K562 (cell line): ENCODE data around the gene TSPOAP1. TPM values are rescaled to one million over a fixed set of nuclear protein-coding genes. Genes with fewer than 3 reads are reported as not detected.

Source experiments
- ATAC-seq: fragments of 200-7000 bp; cut with Tn5 transposase; 3 replicates; pipeline ENCODE4 v1.9.1; 2020; ENCODE audit warnings: moderate library complexity
- BruUV-seq: library from RNA; stranded (reverse); fragments of 400-500 nt; replicated peaks from 2 replicates; lab custom pipeline; 2021; lab: Mats Ljungman, UMichigan
- CTCF ChIA-PET: fragments of 300-600 bp; formaldehyde crosslinking; extraction: SDS; loops from one replicate; lab custom pipeline; 2021; ENCODE audit warnings: low intra/inter-chr PET ratio; lab: Yijun Ruan, JAX
- POLR2A ChIA-PET: fragments of 300-600, 350-650 bp; sonication (Branson Sonifier 250); formaldehyde crosslinking; extraction: SDS; loops from one replicate; lab custom pipeline; 2021; ENCODE audit warnings: antibody characterized with exemption, inconsistent platforms; lab: Yijun Ruan, JAX
- DNase-seq, 4 experiments: peaks; one replicate each; pipeline versions ENCODE4 v3.0.0 to v3.0.0-alpha.2; 2011 to 2018; ENCODE audit warnings: low spot score in 3 of 4, mixed read lengths in 3 of 4; ENCODE audit errors: extremely low read depth in 1 of 4
- FAIRE-seq: peaks from 2 replicates; lab custom pipeline; 2011; peaks lifted over from hg19 to GRCh38; lab: Jason Lieb, UNC
- H2AFZ ChIP-seq: 2 replicates; pipeline ENCODE4 v1.6.0; 2011; ENCODE audit warnings: low read depth, low read length, control low read depth, inconsistent platforms
- H3K27ac ChIP-seq: fragments of 200-600 bp; 3 replicates; pipeline ENCODE4 v1.8.0; 2011; ENCODE audit warnings: low read depth, mild to moderate bottlenecking, control low read depth, inconsistent platforms, low read length, moderate library complexity, mixed read lengths; ENCODE audit errors: extremely low read depth
- H3K27me3 ChIP-seq, 2 experiments: fragments of 300-600 bp in 1 of 2; 2 replicates in 1 of 2; 3 replicates in 1 of 2; pipeline versions ENCODE4 v1.6.0 to v1.8.0; 2011; ENCODE audit warnings: inconsistent platforms in 2 of 2, low read length in 2 of 2, mild to moderate bottlenecking in 1 of 2, mixed read lengths in 1 of 2, moderate library complexity in 1 of 2; ENCODE audit not compliant: control insufficient read depth in 2 of 2, insufficient read depth in 2 of 2
- H3K36me3 ChIP-seq: fragments of 300-600 bp; 3 replicates; pipeline ENCODE4 v1.8.0; 2011; ENCODE audit warnings: mild to moderate bottlenecking, low read length, inconsistent platforms; ENCODE audit not compliant: control insufficient read depth, insufficient read depth
- H3K4me1 ChIP-seq, 2 experiments: fragments of 200-600 bp in 1 of 2; replicated peaks in 1 of 2; 2 replicates in 1 of 2; 3 replicates in 1 of 2; pipeline versions ENCODE4 v1.5.1 to v1.8.0; 2011; ENCODE audit warnings: inconsistent platforms in 2 of 2, low read length in 2 of 2, mild to moderate bottlenecking in 1 of 2, mixed read lengths in 1 of 2, moderate library complexity in 1 of 2; ENCODE audit not compliant: control insufficient read depth in 2 of 2, insufficient read depth in 2 of 2
- H3K4me2 ChIP-seq: 2 replicates; pipeline ENCODE4 v1.6.1; 2011; ENCODE audit warnings: low read length, control low read depth, inconsistent platforms, mixed read lengths; ENCODE audit not compliant: insufficient read depth
- H3K4me3 ChIP-seq: fragments of 200-600 bp; sonication (generic), shearing (Covaris generic); 2 replicates; pipeline ENCODE4 v1.5.1; 2016; ENCODE audit warnings: control low read depth, inconsistent platforms
- H3K79me2 ChIP-seq: fragments of 200-600 bp; 3 replicates; pipeline ENCODE4 v1.8.0; 2011; ENCODE audit warnings: low read length, inconsistent platforms; ENCODE audit not compliant: control insufficient read depth, insufficient read depth
- H3K9ac ChIP-seq, 2 experiments: 2 replicates each; pipeline versions ENCODE4 v1.6.0 to v1.6.1; 2011; ENCODE audit warnings: low read depth in 2 of 2, low read length in 2 of 2, control low read depth in 1 of 2, inconsistent platforms in 1 of 2, mild to moderate bottlenecking in 1 of 2, mixed read lengths in 1 of 2; ENCODE audit not compliant: insufficient read depth in 1 of 2
- H3K9me1 ChIP-seq: one replicate; pipeline ENCODE4 v1.6.0; 2011; ENCODE audit warnings: inconsistent platforms, mild to moderate bottlenecking, low read length, moderate library complexity; ENCODE audit not compliant: control insufficient read depth, insufficient read depth
- H3K9me3 ChIP-seq: replicated peaks from 2 replicates; pipeline ENCODE4 v1.5.1; 2011; ENCODE audit warnings: low read depth, low read length, inconsistent platforms; ENCODE audit not compliant: control insufficient read depth, insufficient read depth
- H4K20me1 ChIP-seq: replicated peaks from 2 replicates; pipeline ENCODE4 v1.6.1; 2011; ENCODE audit warnings: low read length, inconsistent platforms, mixed read lengths; ENCODE audit not compliant: control insufficient read depth, insufficient read depth
- BHLHE40 ChIP-seq: IDR thresholded peaks from 2 replicates; pipeline ENCODE4 v1.6.1; 2011; ENCODE audit warnings: low read length, improper control_type of control experiment
- C11orf30 ChIP-seq: fragments of 450-650 bp; IDR thresholded peaks from 2 replicates; pipeline ENCODE4 v1.6.1; 2016; ENCODE audit warnings: low read depth, mild to moderate bottlenecking
- FOXK2 ChIP-seq, 2 experiments: fragments of 450-650 bp; IDR thresholded peaks in 1 of 2; conservative IDR thresholded peaks in 1 of 2; 2 replicates each; pipeline ENCODE4 v1.6.1; 2016; ENCODE audit warnings: low read depth in 2 of 2, mild to moderate bottlenecking in 1 of 2
- NEUROD1 ChIP-seq: fragments of 150-350 bp; IDR thresholded peaks from 2 replicates; pipeline ENCODE4 v1.6.1; 2014; ENCODE audit warnings: borderline replicate concordance, low read length, low read depth; ENCODE audit not compliant: partially characterized antibody
- PHF20 ChIP-seq: fragments of 450-650 bp; IDR thresholded peaks from 2 replicates; pipeline ENCODE4 v1.6.1; 2018; ENCODE audit not compliant: partially characterized antibody
- WGBS: fragments of 100-300 bp; shearing (Covaris generic); methylation state at CpG from one replicate; pipeline ENCODE4 v1.1.6; 2016; ENCODE audit warnings: low coverage, mixed read lengths; ENCODE audit not compliant: insufficient coverage; ENCODE audit errors: missing lambda C conversion rate; 5-methylcytosine and 5-hydroxymethylcytosine counted together
- in situ Hi-C: fragments of 300-500 bp; cut with MboI; formaldehyde crosslinking; loops from 4 replicates; pipeline ENCODE4 v1.15.0; 2018; ENCODE audit warnings: inconsistent platforms, mixed read lengths
- intact Hi-C: fragments of 100-400 bp; cut with micrococcal nuclease; formaldehyde crosslinking; loops from 2 replicates; pipeline ENCODE4 v1.14.2; 2022
- polyA plus RNA-seq, 8 experiments: library from polyadenylated mRNA; depleted of rRNA in 4 of 8; stranded (reverse) in 5 of 8; unstranded in 3 of 8; fragments of >200 nt; fragmentation: Nextera tagmentation in 2 of 8; fragmentation: Illumina TruSeq in 1 of 8; extraction: Ambion mirVana in 2 of 8; extraction: Trizol in 1 of 8; gene quantifications; 2 replicates each; pipeline versions ENCODE4 v1.2.1 to v1.2.3, GENCODE V29; 2011 to 2014; ENCODE audit warnings: inconsistent platforms in 1 of 8, missing spikeins in 1 of 8
- total RNA-seq, 7 experiments: library from RNA; depleted of rRNA in 6 of 7; stranded (reverse); fragments of >200 nt in 6 of 7; fragmentation: Illumina TruSeq in 2 of 7; extraction: Trizol in 2 of 7; gene quantifications; 2 replicates each; pipeline versions ENCODE4 v1.2.1 to v1.2.3, GENCODE V29; 2011 to 2021; ENCODE audit warnings: low replicate concordance in 1 of 7
- TF ChIP-seq, protein P1 (sequence below), 2 experiments: fragments of 450-650 bp in 1 of 2; sonication (generic) in 1 of 2; formaldehyde crosslinking; conservative IDR thresholded peaks; 2 replicates each; pipeline versions ENCODE4 v1.4.0 to v1.8.1; 2020 to 2022; ENCODE audit warnings: mild to moderate bottlenecking in 1 of 2, missing genetic modification reagents in 1 of 2

TSPOAP1 gene
- total and polyA plus RNA-seq, 9 of the 15 experiments (the other 6 are each of a cell fraction or from before 2014, with no cell fraction given), result 0.87 to 3.9 (median 1.8) TPM; not detected in 2

DNA sequence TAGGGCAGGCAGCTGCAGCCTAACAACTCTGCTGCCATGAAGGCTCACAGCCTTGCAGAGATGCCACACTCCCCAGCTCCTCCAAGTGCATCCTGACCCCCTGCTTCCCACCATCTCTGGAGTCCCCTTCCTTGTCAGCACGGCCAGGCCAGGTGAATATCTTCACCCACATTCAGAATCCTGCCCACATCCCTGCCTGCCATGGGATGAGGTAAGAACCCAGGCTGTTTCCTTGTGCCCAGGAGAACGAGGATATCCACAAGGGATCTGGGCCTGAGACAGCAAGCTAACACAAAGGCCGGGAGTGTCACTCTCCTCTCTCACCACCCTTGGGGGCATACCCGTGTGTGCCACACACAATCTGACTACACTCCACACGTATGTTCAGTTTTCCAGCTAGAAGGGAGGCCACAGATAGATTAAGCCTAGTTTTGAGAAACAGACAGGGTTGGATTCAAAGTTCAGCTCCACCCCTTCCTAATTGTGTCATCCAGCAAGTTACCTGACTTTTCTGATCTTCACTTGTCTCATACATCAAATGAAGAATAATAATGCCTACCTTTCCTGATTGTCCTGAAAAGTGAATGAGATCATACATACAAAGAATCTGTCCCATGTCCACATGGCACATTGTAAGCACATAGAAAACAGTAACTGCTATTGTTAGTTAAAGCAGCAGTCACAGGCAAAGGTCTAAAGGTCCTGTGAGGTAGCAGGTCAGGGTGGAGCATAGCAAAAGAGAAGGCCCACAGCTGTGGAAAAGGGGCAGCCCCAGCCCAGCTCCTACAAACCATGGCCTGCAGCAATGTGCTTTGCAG is 40.8 kb upstream of the TSPOAP1 start:
- in situ Hi-C loops, result no loop called here
- FAIRE-seq (no peak), ATAC-seq (no peak), DNase-seq (no peak)
- TF ChIP-seq NEUROD1, result no peak
- no peak for TF ChIP-seq C11orf30
- 0 out of 4 replicates have a peak, but pooled peaks of 1 of the 2 experiments have one; percentile 6 for TF ChIP-seq FOXK2 (conservative IDR thresholded peaks at IDR 0.05 in 1 of 2, IDR thresholded peaks at IDR 0.05 in 1 of 2; ENCODE audit: low read depth in 2 of 2)
- TF ChIP-seq PHF20, result no peak
- TF ChIP-seq BHLHE40, result no peak
- TF ChIP-seq, protein P1, sequence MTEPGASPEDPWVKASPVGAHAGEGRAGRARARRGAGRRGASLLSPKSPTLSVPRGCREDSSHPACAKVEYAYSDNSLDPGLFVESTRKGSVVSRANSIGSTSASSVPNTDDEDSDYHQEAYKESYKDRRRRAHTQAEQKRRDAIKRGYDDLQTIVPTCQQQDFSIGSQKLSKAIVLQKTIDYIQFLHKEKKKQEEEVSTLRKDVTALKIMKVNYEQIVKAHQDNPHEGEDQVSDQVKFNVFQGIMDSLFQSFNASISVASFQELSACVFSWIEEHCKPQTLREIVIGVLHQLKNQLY (CRISPR knock-in tag; conservative IDR thresholded peaks at IDR 0.05), result no peak
- Histone ChIP-seq H2AFZ (peak overlapping the region; percentile 33), H3K9me1 (no peaks in the 10 kb centered on the region), H3K27me3 (no peaks in the 10 kb centered on the region), H4K20me1 (no peaks in the 10 kb centered on the region), H3K9ac (peak overlapping the region in 1 of 2 experiments; percentile 21; a peak in 1 of 4 replicates), H3K4me3 (no peak overlapping the region), H3K79me2 (no peaks in the 10 kb centered on the region), H3K27ac (no peak overlapping the region), H3K4me1 (peaks cover 18 to 30% of the 10 kb centered on the region in 2 experiments), H3K36me3 (no peaks in the 10 kb centered on the region), H3K9me3 (no peaks in the 10 kb centered on the region), H3K4me2 (no peak overlapping the region)
- ChIA-PET POLR2A (interaction anchor here (0.8 to 4.4 kb wide), 8 partner anchors 11 to 46 kb away, joined by 3 to 23 read pairs (median 4); no protein-coding TSS in a partner anchor), CTCF (no interaction called here)
- 47% methylated on average over 5 of the region's 5 CpGs for WGBS
- BruUV-seq, result no TSS peak
- intact Hi-C loops, result no loop called here
